H9 (cell line): Measurements from ENCODE around the gene URB1. TPM values are rescaled to one million over a fixed set of nuclear protein-coding genes. Genes with fewer than 3 reads are reported as not detected.

Experiments
- DNase-seq: peaks from one replicate; pipeline ENCODE4 v3.0.0-alpha.2; 2017
- H2AFZ ChIP-seq: one replicate; pipeline ENCODE4 v1.6.1; 2013; ENCODE audit warnings: mild to moderate bottlenecking, low read length, control low read depth, moderate library complexity
- H2AK5ac ChIP-seq: 2 replicates; pipeline ENCODE4 v1.6.1; 2013; ENCODE audit warnings: low read length, control low read depth, mixed read lengths; ENCODE audit not compliant: insufficient read length
- H2BK120ac ChIP-seq: one replicate; pipeline ENCODE4 v1.6.1; 2013; ENCODE audit warnings: low read depth, mild to moderate bottlenecking, low read length, control low read depth, inconsistent platforms; ENCODE audit not compliant: poor library complexity, severe bottlenecking
- H2BK12ac ChIP-seq: 2 replicates; pipeline ENCODE4 v1.6.1; 2013; ENCODE audit warnings: low read length, control low read depth, mixed read lengths, low read depth; ENCODE audit not compliant: insufficient read length
- H2BK15ac ChIP-seq: 2 replicates; pipeline ENCODE4 v1.6.1; 2013; ENCODE audit warnings: low read depth, low read length, control low read depth
- H2BK20ac ChIP-seq: one replicate; pipeline ENCODE4 v1.6.1; 2013; ENCODE audit warnings: low read depth, mild to moderate bottlenecking, low read length, control low read depth, inconsistent platforms; ENCODE audit not compliant: poor library complexity, severe bottlenecking
- H2BK5ac ChIP-seq: 2 replicates; pipeline ENCODE4 v1.6.1; 2013; ENCODE audit warnings: low read length, control low read depth, mixed read lengths; ENCODE audit not compliant: insufficient read length
- H3K14ac ChIP-seq: 2 replicates; pipeline ENCODE4 v1.6.1; 2013; ENCODE audit warnings: low read length, control low read depth; ENCODE audit not compliant: insufficient read depth
- H3K18ac ChIP-seq: 2 replicates; pipeline ENCODE4 v1.6.1; 2013; ENCODE audit warnings: low read depth, mild to moderate bottlenecking, mixed read lengths, low read length, control low read depth; ENCODE audit not compliant: insufficient read length
- H3K23ac ChIP-seq: 2 replicates; pipeline ENCODE4 v1.6.1; 2013; ENCODE audit warnings: low read length, control low read depth, mixed read lengths, low read depth; ENCODE audit not compliant: insufficient read length
- H3K23me2 ChIP-seq: 2 replicates; pipeline ENCODE4 v1.6.1; 2013; ENCODE audit warnings: low read depth, mild to moderate bottlenecking, mixed read lengths, low read length, control low read depth; ENCODE audit not compliant: insufficient read length, poor library complexity, severe bottlenecking
- H3K27ac ChIP-seq: 2 replicates; pipeline ENCODE4 v1.5.1; 2013; ENCODE audit warnings: low read length, control low read depth, mixed read lengths, low read depth; ENCODE audit not compliant: insufficient read length
- H3K27me3 ChIP-seq: 2 replicates; pipeline ENCODE4 v1.6.1; 2013; ENCODE audit warnings: low read length, control low read depth, inconsistent platforms; ENCODE audit not compliant: insufficient read depth
- H3K4ac ChIP-seq: 2 replicates; pipeline ENCODE4 v1.6.1; 2013; ENCODE audit warnings: low read depth, mild to moderate bottlenecking, control low read depth, inconsistent platforms, low read length, moderate library complexity
- H3K4me1 ChIP-seq: 2 replicates; pipeline ENCODE4 v1.6.1; 2013; ENCODE audit warnings: low read length, control low read depth, inconsistent platforms; ENCODE audit not compliant: insufficient read depth
- H3K4me2 ChIP-seq: 2 replicates; pipeline ENCODE4 v1.6.1; 2013; ENCODE audit warnings: low read length, control low read depth, mixed read lengths; ENCODE audit not compliant: insufficient read length, insufficient read depth
- H3K56ac ChIP-seq: 2 replicates; pipeline ENCODE4 v1.6.1; 2013; ENCODE audit warnings: low read depth, mild to moderate bottlenecking, mixed read lengths, low read length, control low read depth; ENCODE audit not compliant: insufficient read length
- H3K79me1 ChIP-seq: 2 replicates; pipeline ENCODE4 v1.6.1; 2013; ENCODE audit warnings: low read depth, mild to moderate bottlenecking, moderate library complexity, low read length, control low read depth, inconsistent platforms; ENCODE audit not compliant: insufficient read depth, poor library complexity, severe bottlenecking
- H3K79me2 ChIP-seq: 2 replicates; pipeline ENCODE4 v1.6.1; 2013; ENCODE audit warnings: low read length, control low read depth, inconsistent platforms; ENCODE audit not compliant: insufficient read depth
- H3K9ac ChIP-seq: 2 replicates; pipeline ENCODE4 v1.6.1; 2013; ENCODE audit warnings: low read length, control low read depth, mixed read lengths; ENCODE audit not compliant: insufficient read length; ENCODE audit errors: extremely low read depth
- H3K9me3 ChIP-seq: one replicate; pipeline ENCODE4 v1.6.1; 2013; ENCODE audit warnings: low read depth, low read length, inconsistent platforms; ENCODE audit not compliant: control insufficient read depth
- H3T11ph ChIP-seq: one replicate; pipeline ENCODE4 v1.6.1; 2013; ENCODE audit warnings: mild to moderate bottlenecking, low read length, control low read depth, inconsistent platforms
- H4K20me1 ChIP-seq: one replicate; pipeline ENCODE4 v1.6.1; 2013; ENCODE audit not compliant: control insufficient read depth, insufficient read length, insufficient read depth
- H4K5ac ChIP-seq: 2 replicates; pipeline ENCODE4 v1.6.1; 2013; ENCODE audit warnings: low read depth, mild to moderate bottlenecking, mixed read lengths, low read length, control low read depth; ENCODE audit not compliant: insufficient read length
- H4K8ac ChIP-seq: replicated peaks from 2 replicates; pipeline ENCODE4 v1.6.1; 2013; ENCODE audit warnings: low read length, control low read depth, mixed read lengths, low read depth; ENCODE audit not compliant: insufficient read length
- H4K91ac ChIP-seq: 2 replicates; pipeline ENCODE4 v1.6.1; 2013; ENCODE audit warnings: low read depth, mild to moderate bottlenecking, moderate library complexity, mixed read lengths, low read length, control low read depth; ENCODE audit not compliant: insufficient read length
- H3K27ac Mint-ChIP-seq, 3 experiments: 2 replicates in 2 of 3; 3 replicates in 1 of 3; pipeline ENCODE4 v1.8.0; 2020 to 2021; ENCODE audit warnings: mixed read lengths in 3 of 3, mild to moderate bottlenecking in 1 of 3, moderate library complexity in 1 of 3
- H3K27me3 Mint-ChIP-seq: 2 replicates; pipeline ENCODE4 v1.8.0; 2021; ENCODE audit warnings: low read depth, mild to moderate bottlenecking, moderate library complexity, mixed read lengths
- H3K36me3 Mint-ChIP-seq, 3 experiments: 2 replicates in 2 of 3; 3 replicates in 1 of 3; pipeline ENCODE4 v1.8.0; 2020 to 2021; ENCODE audit warnings: low read depth in 3 of 3, mixed read lengths in 3 of 3; ENCODE audit not compliant: insufficient read depth in 1 of 3
- H3K4me1 Mint-ChIP-seq, 2 experiments: 2 replicates each; pipeline ENCODE4 v1.8.0; 2020; ENCODE audit warnings: mixed read lengths in 2 of 2
- H3K4me3 Mint-ChIP-seq, 2 experiments: 2 replicates in 1 of 2; 3 replicates in 1 of 2; pipeline ENCODE4 v1.8.0; 2020 to 2021; ENCODE audit warnings: mild to moderate bottlenecking in 2 of 2, mixed read lengths in 2 of 2, moderate library complexity in 1 of 2
- H3K9me3 Mint-ChIP-seq, 2 experiments: 2 replicates in 1 of 2; 3 replicates in 1 of 2; pipeline ENCODE4 v1.8.0; 2020; ENCODE audit warnings: mild to moderate bottlenecking in 2 of 2, mixed read lengths in 2 of 2, moderate library complexity in 1 of 2
- WGBS: extraction: QIAGEN DNeasy Blood & Tissue Kit; methylation state at CpG from one replicate; pipeline ENCODE4 v1.1.7; 2013; ENCODE audit warnings: missing lambda C conversion rate, low lambda C conversion rate, mixed read lengths; ENCODE audit not compliant: insufficient read length; ENCODE audit errors: extremely low coverage; 5-methylcytosine and 5-hydroxymethylcytosine counted together
- total RNA-seq: library from RNA; stranded (reverse); gene quantifications from 2 replicates; pipeline ENCODE4 v1.2.1, GENCODE V29; 2021
- TF ChIP-seq, protein P1 (sequence below): fragments of 200-600 bp; sonication (generic); conservative IDR thresholded peaks from 3 replicates; pipeline ENCODE4 v1.8.0; 2021; ENCODE audit warnings: antibody characterized with exemption, mild to moderate bottlenecking

The URB1 gene
- total RNA-seq, 1 experiment from 2014 or later = 23.5 TPM

DNA sequence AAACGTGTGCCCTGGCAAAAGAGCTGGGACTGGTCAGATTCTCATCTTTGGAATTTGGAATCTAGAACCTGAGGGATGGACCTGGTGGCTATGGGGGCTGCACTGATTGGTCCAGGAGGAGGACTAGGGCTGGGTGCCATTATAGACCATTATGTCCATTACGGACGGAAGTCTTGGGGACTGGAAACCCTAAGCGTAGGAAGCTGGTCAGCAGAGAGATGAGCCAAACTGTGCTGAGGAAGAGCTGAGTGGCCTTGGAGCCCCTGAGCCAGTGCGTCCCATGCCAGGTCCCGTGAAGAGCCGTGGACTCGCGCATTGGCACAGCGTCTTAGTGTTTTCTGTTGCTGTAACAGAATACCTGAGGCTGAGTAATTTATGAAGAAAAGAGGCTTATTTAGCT is 84.1 kb downstream of the URB1 start:
- Mint-ChIP-seq H3K27me3 (no peaks in the 10 kb centered on the region), H3K36me3 (peaks cover 6 to 36% (median 8%) of the 10 kb centered on the region in 3 experiments; a peak in 5 of 7 replicates), H3K27ac (0 out of 7 replicates have a peak overlapping the region, but pooled peaks of 1 of the 3 experiments have one; percentile 28), H3K9me3 (no peaks in the 10 kb centered on the region), H3K4me1 (peaks cover 11 to 14% of the 10 kb centered on the region in 2 experiments), H3K4me3 (peak overlapping the region in 1 of 2 experiments; percentile 50; a peak in 1 of 5 replicates)
- no CpG with 5 or more reads among the region's 10 CpGs for WGBS
- no peak overlapping the region for H3K23ac ChIP-seq
- no peak overlapping the region for H4K91ac ChIP-seq
- H3K18ac ChIP-seq = no peak overlapping the region
- H2BK120ac ChIP-seq = no peak overlapping the region
- H4K5ac ChIP-seq = no peak overlapping the region
- no peak overlapping the region for H4K8ac ChIP-seq
- H2BK5ac ChIP-seq = no peak overlapping the region
- H3K27ac ChIP-seq = no peak overlapping the region
- no peak for DNase-seq
- H3K4me2 ChIP-seq = no peak overlapping the region
- H3K79me2 ChIP-seq = no peaks in the 10 kb centered on the region
- no peak overlapping the region for H3K9ac ChIP-seq
- H3K9me3 ChIP-seq = no peaks in the 10 kb centered on the region
- no peaks in the 10 kb centered on the region for H3K4me1 ChIP-seq
- no peak overlapping the region for H2BK15ac ChIP-seq
- no peak overlapping the region for H2AFZ ChIP-seq
- no peak overlapping the region for H3K14ac ChIP-seq
- no peaks in the 10 kb centered on the region for H3K79me1 ChIP-seq
- H3K23me2 ChIP-seq = no peaks in the 10 kb centered on the region
- no peak overlapping the region for H2BK12ac ChIP-seq
- H2AK5ac ChIP-seq = no peak overlapping the region
- no peak overlapping the region for H2BK20ac ChIP-seq
- no peak overlapping the region for H3K56ac ChIP-seq
- H3K27me3 ChIP-seq = no peaks in the 10 kb centered on the region
- TF ChIP-seq, protein P1, sequence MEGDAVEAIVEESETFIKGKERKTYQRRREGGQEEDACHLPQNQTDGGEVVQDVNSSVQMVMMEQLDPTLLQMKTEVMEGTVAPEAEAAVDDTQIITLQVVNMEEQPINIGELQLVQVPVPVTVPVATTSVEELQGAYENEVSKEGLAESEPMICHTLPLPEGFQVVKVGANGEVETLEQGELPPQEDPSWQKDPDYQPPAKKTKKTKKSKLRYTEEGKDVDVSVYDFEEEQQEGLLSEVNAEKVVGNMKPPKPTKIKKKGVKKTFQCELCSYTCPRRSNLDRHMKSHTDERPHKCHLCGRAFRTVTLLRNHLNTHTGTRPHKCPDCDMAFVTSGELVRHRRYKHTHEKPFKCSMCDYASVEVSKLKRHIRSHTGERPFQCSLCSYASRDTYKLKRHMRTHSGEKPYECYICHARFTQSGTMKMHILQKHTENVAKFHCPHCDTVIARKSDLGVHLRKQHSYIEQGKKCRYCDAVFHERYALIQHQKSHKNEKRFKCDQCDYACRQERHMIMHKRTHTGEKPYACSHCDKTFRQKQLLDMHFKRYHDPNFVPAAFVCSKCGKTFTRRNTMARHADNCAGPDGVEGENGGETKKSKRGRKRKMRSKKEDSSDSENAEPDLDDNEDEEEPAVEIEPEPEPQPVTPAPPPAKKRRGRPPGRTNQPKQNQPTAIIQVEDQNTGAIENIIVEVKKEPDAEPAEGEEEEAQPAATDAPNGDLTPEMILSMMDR = no peak
- H4K20me1 ChIP-seq = no peaks in the 10 kb centered on the region
- no peak overlapping the region for H3K4ac ChIP-seq
- no peak overlapping the region for H3T11ph ChIP-seq
